HepG2 (cell line): ENCODE results near the gene GRAMD4. TPM values are rescaled to one million over a fixed set of nuclear protein-coding genes. Genes with fewer than 3 reads are reported as not detected.

ENCODE experiments used
- AGO1 ChIP-seq: fragments of 200-400 bp; formaldehyde crosslinking; IDR thresholded peaks from 2 replicates; pipeline ENCODE4 v1.6.1; 2017; ENCODE audit warnings: mild to moderate bottlenecking, low read depth, low read length, moderate library complexity; ENCODE audit not compliant: poor library complexity, severe bottlenecking
- BRD4 ChIP-seq: sonication (generic); formaldehyde crosslinking; IDR thresholded peaks from 2 replicates; pipeline ENCODE4 v1.4.0; 2020; ENCODE audit warnings: missing genetic modification reagents
- EP300 ChIP-seq, 3 experiments: sonication (generic) in 1 of 3; formaldehyde crosslinking in 1 of 3; IDR thresholded peaks; 2 replicates each; pipeline versions ENCODE4 v1.5.1 to v1.6.1; 2011 to 2020; ENCODE audit warnings: low read depth in 2 of 3, low read length in 2 of 3, borderline replicate concordance in 1 of 3, improper control_type of control experiment in 1 of 3, mild to moderate bottlenecking in 1 of 3, missing genetic modification reagents in 1 of 3, moderate library complexity in 1 of 3
- ESRRA ChIP-seq: sonication (generic); formaldehyde crosslinking; IDR thresholded peaks from 2 replicates; pipeline ENCODE4 v1.5.1; 2020; ENCODE audit warnings: mild to moderate bottlenecking, low read depth, missing genetic modification reagents
- GZF1 ChIP-seq: sonication (generic); formaldehyde crosslinking; IDR thresholded peaks from 2 replicates; pipeline ENCODE4 v1.5.1; 2020; ENCODE audit warnings: mild to moderate bottlenecking, missing genetic modification reagents
- HNRNPH1 ChIP-seq: fragments of 200-400 bp; formaldehyde crosslinking; optimal IDR thresholded peaks from 2 replicates; pipeline ENCODE3; 2017; ENCODE audit warnings: mild to moderate bottlenecking, low read depth, low read length
- IKZF4 ChIP-seq: sonication (generic); formaldehyde crosslinking; IDR thresholded peaks from 2 replicates; pipeline ENCODE4 v1.5.1; 2020; ENCODE audit warnings: borderline replicate concordance, mild to moderate bottlenecking, low read depth, missing genetic modification reagents; ENCODE audit errors: not compliant biosample characterization
- KLF11 ChIP-seq: IDR thresholded peaks from 2 replicates; pipeline ENCODE4 v1.6.1; 2016; ENCODE audit warnings: missing compliant biosample characterization
- LCORL ChIP-seq, 2 experiments: fragments of 450-650 bp in 1 of 2; sonication (generic) in 1 of 2; formaldehyde crosslinking in 1 of 2; IDR thresholded peaks; 2 replicates each; pipeline versions ENCODE4 v1.5.0 to v1.6.1; 2017 to 2020; ENCODE audit warnings: antibody characterized with exemption in 1 of 2, missing genetic modification reagents in 1 of 2
- NPAS2 ChIP-seq: sonication (generic); formaldehyde crosslinking; IDR thresholded peaks from 2 replicates; pipeline ENCODE4 v1.8.0; 2022; ENCODE audit warnings: mild to moderate bottlenecking, missing genetic modification reagents, borderline replicate concordance
- PHF21A ChIP-seq: sonication (generic); formaldehyde crosslinking; IDR thresholded peaks from 2 replicates; pipeline ENCODE4 v1.5.0; 2020; ENCODE audit warnings: mild to moderate bottlenecking, missing genetic modification reagents
- REPIN1 ChIP-seq: sonication (generic); formaldehyde crosslinking; IDR thresholded peaks from 2 replicates; pipeline ENCODE4 v1.8.0; 2022; ENCODE audit warnings: missing genetic modification reagents, low read depth, mild to moderate bottlenecking, borderline replicate concordance
- RNF2 ChIP-seq: fragments of 450-650 bp; conservative IDR thresholded peaks from 2 replicates; pipeline ENCODE4 v1.6.1; 2016; ENCODE audit warnings: low read depth
- SIX4 ChIP-seq: sonication (generic); formaldehyde crosslinking; IDR thresholded peaks from 2 replicates; pipeline ENCODE4 v1.4.0; 2020; ENCODE audit warnings: missing genetic modification reagents
- ZNF124 ChIP-seq: sonication (generic); formaldehyde crosslinking; IDR thresholded peaks from 2 replicates; pipeline ENCODE4 v1.4.0; 2020; ENCODE audit warnings: missing genetic modification reagents
- ZNF17 ChIP-seq: sonication (generic); formaldehyde crosslinking; IDR thresholded peaks from 2 replicates; pipeline ENCODE4 v1.5.0; 2020; ENCODE audit warnings: mild to moderate bottlenecking, missing genetic modification reagents
- ZNF703 ChIP-seq: sonication (generic); formaldehyde crosslinking; IDR thresholded peaks from 2 replicates; pipeline ENCODE4 v1.5.1; 2020; ENCODE audit warnings: missing genetic modification reagents, mild to moderate bottlenecking, moderate library complexity, borderline replicate concordance
- ZNF878 ChIP-seq: sonication (generic); formaldehyde crosslinking; IDR thresholded peaks from 2 replicates; pipeline ENCODE4 v1.8.1; 2023; ENCODE audit warnings: mild to moderate bottlenecking, missing genetic modification reagents, moderate library complexity
- polyA plus RNA-seq, 8 experiments: library from polyadenylated mRNA; depleted of rRNA in 3 of 8; stranded (reverse) in 7 of 8; unstranded in 1 of 8; fragments of >200 nt; fragmentation: Illumina TruSeq in 4 of 8; extraction: Trizol in 4 of 8; gene quantifications; 2 replicates each; pipeline versions ENCODE4 v1.2.1 to v1.2.3, GENCODE V29; 2011 to 2016; ENCODE audit warnings: low read depth in 4 of 8, missing spikeins in 1 of 8, mixed read lengths in 1 of 8; ENCODE audit not compliant: insufficient read depth in 1 of 8
- total RNA-seq, 5 experiments: library from RNA; depleted of rRNA; stranded (reverse); fragments of >200 nt; fragmentation: Illumina TruSeq; extraction: Trizol; gene quantifications; 2 replicates each; pipeline ENCODE4 v1.2.3, GENCODE V29; 2016; ENCODE audit warnings: low read depth in 1 of 5
- TF ChIP-seq, protein P1 (sequence below): IDR thresholded peaks from 2 replicates; pipeline ENCODE4 v1.6.1; 2018; ENCODE audit warnings: missing genetic modification reagents, mild to moderate bottlenecking, missing compliant biosample characterization
- TF ChIP-seq, protein P2 (sequence below): sonication (generic); formaldehyde crosslinking; IDR thresholded peaks from 2 replicates; pipeline ENCODE4 v1.5.1; 2020; ENCODE audit warnings: mild to moderate bottlenecking, missing genetic modification reagents, borderline replicate concordance
- TF ChIP-seq, protein P3 (sequence below): fragments of 450-650 bp; IDR thresholded peaks from 2 replicates; pipeline ENCODE4 v1.6.1; 2017

The GRAMD4 gene
- total and polyA plus RNA-seq, 2 of the 13 experiments (the other 11 are each of a cell fraction or from before 2014, with no cell fraction given) = 15.2 to 15.7 TPM

DNA sequence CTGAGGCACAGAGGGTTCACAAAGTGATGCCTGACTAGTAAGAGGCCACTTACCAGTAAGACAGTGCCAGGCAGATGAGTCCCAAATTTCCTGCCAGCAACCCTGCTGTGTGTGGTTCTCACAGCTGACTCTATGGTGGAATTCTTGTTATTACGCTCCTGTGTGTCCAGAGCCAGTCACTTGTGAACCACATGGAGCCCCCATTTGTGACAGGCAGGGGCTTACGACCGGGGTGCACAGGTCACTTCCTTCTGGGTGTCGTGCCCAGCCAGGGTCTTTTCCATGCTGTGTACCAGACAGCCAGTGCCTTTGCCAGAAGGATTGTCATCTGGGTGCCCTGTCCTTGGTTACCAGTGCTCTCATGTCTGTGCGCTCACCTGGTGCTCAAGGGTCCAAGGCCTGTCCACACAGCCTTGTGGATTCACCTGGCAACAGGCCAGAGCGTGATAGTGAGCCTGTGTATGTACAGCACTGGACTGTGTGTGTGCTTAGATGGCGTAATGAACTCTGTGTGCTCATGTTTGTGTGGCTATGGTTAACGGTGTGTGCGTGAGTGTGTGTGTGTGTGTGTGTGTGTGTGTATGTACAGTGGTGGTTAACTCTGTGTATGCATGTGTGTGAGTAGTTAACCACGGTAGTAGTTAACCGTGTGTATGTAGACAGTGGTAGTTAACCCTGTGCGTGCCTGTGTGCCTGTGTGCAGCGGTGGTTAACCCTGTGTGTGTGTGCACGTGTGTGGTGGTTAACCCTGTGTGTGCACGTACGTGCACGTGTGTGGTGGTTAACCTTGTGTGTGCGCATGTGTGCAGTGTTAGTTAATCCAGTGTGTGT is 18.6 kb downstream of the GRAMD4 start (continued):
- TF ChIP-seq LCORL (IDR thresholded peaks at IDR 0.05) (peak; percentile 98), LCORL (CRISPR knock-in tag; IDR thresholded peaks at IDR 0.05) (peak; percentile 90), REPIN1 (CRISPR knock-in tag) (peak; percentile 95), PHF21A (peak; percentile 85), AGO1 (no peak), RNF2 (no peak), ZNF124 (CRISPR knock-in tag) (no peak), NPAS2 (no peak), ESRRA (CRISPR knock-in tag) (peak; percentile 80), IKZF4 (CRISPR knock-in tag) (no peak), ZNF878 (CRISPR knock-in tag) (no peak), HNRNPH1 (no peak), ZNF703 (CRISPR knock-in tag) (no peak), BRD4 (CRISPR knock-in tag) (0 out of 2 replicates have a peak, but pooled peaks have one; percentile 64), EP300 (IDR thresholded peaks at IDR 0.05; ENCODE audit: low read depth in 2 of 2, low read length in 2 of 2) (peak; percentile 68 to 76), EP300 (CRISPR knock-in tag; IDR thresholded peaks at IDR 0.05; ENCODE audit: borderline replicate concordance) (peak; percentile 65; the same call in 1 of the 2 replicates), SIX4 (no peak), KLF11 (CRISPR knock-in tag) (no peak), GZF1 (0 out of 2 replicates have a peak, but pooled peaks have one; percentile 58), ZNF17 (CRISPR knock-in tag) (no peak)
- TF ChIP-seq, protein P1, sequence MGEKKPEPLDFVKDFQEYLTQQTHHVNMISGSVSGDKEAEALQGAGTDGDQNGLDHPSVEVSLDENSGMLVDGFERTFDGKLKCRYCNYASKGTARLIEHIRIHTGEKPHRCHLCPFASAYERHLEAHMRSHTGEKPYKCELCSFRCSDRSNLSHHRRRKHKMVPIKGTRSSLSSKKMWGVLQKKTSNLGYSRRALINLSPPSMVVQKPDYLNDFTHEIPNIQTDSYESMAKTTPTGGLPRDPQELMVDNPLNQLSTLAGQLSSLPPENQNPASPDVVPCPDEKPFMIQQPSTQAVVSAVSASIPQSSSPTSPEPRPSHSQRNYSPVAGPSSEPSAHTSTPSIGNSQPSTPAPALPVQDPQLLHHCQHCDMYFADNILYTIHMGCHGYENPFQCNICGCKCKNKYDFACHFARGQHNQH = peak; percentile 79
- TF ChIP-seq, protein P2, sequence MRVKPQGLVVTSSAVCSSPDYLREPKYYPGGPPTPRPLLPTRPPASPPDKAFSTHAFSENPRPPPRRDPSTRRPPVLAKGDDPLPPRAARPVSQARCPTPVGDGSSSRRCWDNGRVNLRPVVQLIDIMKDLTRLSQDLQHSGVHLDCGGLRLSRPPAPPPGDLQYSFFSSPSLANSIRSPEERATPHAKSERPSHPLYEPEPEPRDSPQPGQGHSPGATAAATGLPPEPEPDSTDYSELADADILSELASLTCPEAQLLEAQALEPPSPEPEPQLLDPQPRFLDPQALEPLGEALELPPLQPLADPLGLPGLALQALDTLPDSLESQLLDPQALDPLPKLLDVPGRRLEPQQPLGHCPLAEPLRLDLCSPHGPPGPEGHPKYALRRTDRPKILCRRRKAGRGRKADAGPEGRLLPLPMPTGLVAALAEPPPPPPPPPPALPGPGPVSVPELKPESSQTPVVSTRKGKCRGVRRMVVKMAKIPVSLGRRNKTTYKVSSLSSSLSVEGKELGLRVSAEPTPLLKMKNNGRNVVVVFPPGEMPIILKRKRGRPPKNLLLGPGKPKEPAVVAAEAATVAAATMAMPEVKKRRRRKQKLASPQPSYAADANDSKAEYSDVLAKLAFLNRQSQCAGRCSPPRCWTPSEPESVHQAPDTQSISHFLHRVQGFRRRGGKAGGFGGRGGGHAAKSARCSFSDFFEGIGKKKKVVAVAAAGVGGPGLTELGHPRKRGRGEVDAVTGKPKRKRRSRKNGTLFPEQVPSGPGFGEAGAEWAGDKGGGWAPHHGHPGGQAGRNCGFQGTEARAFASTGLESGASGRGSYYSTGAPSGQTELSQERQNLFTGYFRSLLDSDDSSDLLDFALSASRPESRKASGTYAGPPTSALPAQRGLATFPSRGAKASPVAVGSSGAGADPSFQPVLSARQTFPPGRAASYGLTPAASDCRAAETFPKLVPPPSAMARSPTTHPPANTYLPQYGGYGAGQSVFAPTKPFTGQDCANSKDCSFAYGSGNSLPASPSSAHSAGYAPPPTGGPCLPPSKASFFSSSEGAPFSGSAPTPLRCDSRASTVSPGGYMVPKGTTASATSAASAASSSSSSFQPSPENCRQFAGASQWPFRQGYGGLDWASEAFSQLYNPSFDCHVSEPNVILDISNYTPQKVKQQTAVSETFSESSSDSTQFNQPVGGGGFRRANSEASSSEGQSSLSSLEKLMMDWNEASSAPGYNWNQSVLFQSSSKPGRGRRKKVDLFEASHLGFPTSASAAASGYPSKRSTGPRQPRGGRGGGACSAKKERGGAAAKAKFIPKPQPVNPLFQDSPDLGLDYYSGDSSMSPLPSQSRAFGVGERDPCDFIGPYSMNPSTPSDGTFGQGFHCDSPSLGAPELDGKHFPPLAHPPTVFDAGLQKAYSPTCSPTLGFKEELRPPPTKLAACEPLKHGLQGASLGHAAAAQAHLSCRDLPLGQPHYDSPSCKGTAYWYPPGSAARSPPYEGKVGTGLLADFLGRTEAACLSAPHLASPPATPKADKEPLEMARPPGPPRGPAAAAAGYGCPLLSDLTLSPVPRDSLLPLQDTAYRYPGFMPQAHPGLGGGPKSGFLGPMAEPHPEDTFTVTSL = peak; percentile 59; the same call in 1 of the 2 replicates
- TF ChIP-seq, protein P3, sequence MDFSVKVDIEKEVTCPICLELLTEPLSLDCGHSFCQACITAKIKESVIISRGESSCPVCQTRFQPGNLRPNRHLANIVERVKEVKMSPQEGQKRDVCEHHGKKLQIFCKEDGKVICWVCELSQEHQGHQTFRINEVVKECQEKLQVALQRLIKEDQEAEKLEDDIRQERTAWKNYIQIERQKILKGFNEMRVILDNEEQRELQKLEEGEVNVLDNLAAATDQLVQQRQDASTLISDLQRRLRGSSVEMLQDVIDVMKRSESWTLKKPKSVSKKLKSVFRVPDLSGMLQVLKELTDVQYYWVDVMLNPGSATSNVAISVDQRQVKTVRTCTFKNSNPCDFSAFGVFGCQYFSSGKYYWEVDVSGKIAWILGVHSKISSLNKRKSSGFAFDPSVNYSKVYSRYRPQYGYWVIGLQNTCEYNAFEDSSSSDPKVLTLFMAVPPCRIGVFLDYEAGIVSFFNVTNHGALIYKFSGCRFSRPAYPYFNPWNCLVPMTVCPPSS = no peak
